AG10803 (cell line): ENCODE results near the gene TXNRD2.
"Not testable (repeated sequence)": the region's sequence is repeated elsewhere in the genome, so short reads cannot be mapped to it uniquely, and the experiment has no call there.

Experiments used
- DNase-seq: peaks from one replicate; pipeline ENCODE4 v3.0.0; 2010; ENCODE audit warnings: low read depth
- H3K4me3 ChIP-seq: 2 replicates; pipeline ENCODE4 v1.5.1; 2011; ENCODE audit warnings: mild to moderate bottlenecking, low read length, control low read depth
- TF ChIP-seq, protein P1 (sequence below): conservative IDR thresholded peaks from 2 replicates; pipeline ENCODE4 v1.5.1; 2011; ENCODE audit warnings: mild to moderate bottlenecking, low read length, control low read depth, inconsistent platforms

TXNRD2 gene

GRCh38 chr22:19841641-19842392 lies 99.8 kb downstream of the TXNRD2 start:
- no peak overlapping the region for H3K4me3 ChIP-seq
- no peak for DNase-seq
- TF ChIP-seq, protein P1, sequence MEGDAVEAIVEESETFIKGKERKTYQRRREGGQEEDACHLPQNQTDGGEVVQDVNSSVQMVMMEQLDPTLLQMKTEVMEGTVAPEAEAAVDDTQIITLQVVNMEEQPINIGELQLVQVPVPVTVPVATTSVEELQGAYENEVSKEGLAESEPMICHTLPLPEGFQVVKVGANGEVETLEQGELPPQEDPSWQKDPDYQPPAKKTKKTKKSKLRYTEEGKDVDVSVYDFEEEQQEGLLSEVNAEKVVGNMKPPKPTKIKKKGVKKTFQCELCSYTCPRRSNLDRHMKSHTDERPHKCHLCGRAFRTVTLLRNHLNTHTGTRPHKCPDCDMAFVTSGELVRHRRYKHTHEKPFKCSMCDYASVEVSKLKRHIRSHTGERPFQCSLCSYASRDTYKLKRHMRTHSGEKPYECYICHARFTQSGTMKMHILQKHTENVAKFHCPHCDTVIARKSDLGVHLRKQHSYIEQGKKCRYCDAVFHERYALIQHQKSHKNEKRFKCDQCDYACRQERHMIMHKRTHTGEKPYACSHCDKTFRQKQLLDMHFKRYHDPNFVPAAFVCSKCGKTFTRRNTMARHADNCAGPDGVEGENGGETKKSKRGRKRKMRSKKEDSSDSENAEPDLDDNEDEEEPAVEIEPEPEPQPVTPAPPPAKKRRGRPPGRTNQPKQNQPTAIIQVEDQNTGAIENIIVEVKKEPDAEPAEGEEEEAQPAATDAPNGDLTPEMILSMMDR = no peak

GRCh38 chr22:19840955-19841640 lies 100.5 kb downstream of the TXNRD2 start:
- H3K4me3 ChIP-seq = no peak overlapping the region
- no peak for DNase-seq
- TF ChIP-seq, protein P1 = no peak

DNA sequence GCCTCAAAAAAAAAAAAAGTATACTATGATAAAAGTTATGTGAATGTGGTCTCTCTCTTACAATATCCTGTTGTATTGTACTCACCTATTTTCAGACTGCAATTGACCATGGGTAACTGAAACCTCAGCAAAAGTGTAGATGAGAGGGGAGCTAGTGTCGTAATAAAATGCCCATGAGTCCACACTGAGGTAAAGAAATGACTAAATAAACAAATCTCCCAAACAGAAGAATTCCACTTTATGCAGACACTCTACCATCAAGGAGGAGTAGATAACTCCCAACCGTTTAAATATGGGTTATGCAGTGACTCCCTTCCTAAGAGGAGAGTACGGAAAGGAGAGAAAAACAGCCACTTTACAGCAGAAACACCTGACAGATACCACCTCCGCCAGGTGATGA lies 101.6 kb downstream of the TXNRD2 start:
- DNase-seq = no peak
- H3K4me3 ChIP-seq = no peak overlapping the region
- TF ChIP-seq, protein P1 = no peak

DNA sequence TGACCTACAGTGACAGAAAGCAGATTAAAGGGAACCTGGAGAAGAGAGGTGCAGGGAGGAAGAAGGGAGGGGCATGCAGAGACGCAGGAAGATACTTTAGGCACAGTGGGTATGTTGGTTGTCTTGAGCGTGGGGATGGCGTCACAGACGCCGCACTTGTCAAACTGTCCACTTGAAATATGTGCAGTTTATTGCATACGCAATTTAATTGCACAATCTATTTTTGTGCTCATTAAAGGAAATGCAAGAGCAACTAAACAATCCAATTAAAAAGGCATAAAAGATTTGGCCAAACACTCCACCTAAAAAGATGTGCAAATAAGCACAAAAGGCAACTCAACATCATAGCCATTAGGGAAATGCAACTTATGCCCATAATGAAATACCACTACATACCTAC lies 103.7 kb downstream of the TXNRD2 start:
- no peak overlapping the region for H3K4me3 ChIP-seq
- TF ChIP-seq, protein P1 = no peak
- DNase-seq = no peak

DNA sequence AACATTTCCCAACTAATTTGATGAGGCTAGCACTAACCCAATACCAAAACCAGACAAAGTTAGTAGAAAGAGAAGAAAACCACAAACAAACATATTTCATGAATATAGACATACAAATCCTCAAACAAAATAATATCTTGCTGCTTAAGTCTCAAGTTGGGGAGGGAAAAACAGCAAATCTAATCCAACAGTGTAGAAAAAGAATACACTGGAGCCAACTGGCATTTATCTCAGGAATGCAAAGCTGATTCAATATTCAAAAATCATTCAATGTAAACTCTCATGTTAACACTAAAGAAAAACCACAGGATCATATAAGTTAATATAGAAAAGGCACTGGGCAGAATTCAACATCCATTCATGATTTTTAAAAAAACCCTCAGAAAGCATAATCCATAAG lies 105.1 kb downstream of the TXNRD2 start:
- H3K4me3 ChIP-seq = no peak overlapping the region
- TF ChIP-seq, protein P1 = no peak
- DNase-seq = no peak

GRCh38 chr22:19834599-19834998 lies 107.0 kb downstream of the TXNRD2 start:
- no peak for DNase-seq
- TF ChIP-seq, protein P1 = no peak
- no peak overlapping the region for H3K4me3 ChIP-seq

DNA sequence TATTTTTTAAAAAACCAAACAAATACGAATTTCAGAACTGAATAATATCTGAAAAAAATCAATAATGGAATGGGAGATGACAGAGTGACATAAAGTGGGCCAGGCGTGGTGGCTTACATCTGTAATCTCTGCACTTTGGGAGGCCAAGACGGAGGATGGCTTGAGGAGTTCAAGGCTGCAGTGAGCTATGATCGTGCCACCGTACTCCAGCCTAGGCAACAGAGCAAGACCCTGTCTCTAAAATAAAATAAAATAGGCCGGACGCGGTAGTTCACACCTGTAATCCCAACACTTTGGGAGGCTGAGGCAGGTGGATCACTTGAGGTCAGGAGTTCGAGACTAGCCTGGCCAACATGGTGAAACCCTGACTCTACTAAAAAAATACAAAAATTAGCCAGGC lies 108.3 kb downstream of the TXNRD2 start:
- H3K4me3 ChIP-seq, DNase-seq: not testable (repeated sequence)
